GM12872 (cell line): Measurements from ENCODE around the gene UNC79.

ENCODE experiments used
- TF ChIP-seq, protein P1 (sequence below): IDR thresholded peaks from 3 replicates; pipeline ENCODE4 v1.5.1; 2011; ENCODE audit warnings: low read depth, mild to moderate bottlenecking, low read length, moderate library complexity; ENCODE audit not compliant: insufficient read depth

UNC79 gene

DNA sequence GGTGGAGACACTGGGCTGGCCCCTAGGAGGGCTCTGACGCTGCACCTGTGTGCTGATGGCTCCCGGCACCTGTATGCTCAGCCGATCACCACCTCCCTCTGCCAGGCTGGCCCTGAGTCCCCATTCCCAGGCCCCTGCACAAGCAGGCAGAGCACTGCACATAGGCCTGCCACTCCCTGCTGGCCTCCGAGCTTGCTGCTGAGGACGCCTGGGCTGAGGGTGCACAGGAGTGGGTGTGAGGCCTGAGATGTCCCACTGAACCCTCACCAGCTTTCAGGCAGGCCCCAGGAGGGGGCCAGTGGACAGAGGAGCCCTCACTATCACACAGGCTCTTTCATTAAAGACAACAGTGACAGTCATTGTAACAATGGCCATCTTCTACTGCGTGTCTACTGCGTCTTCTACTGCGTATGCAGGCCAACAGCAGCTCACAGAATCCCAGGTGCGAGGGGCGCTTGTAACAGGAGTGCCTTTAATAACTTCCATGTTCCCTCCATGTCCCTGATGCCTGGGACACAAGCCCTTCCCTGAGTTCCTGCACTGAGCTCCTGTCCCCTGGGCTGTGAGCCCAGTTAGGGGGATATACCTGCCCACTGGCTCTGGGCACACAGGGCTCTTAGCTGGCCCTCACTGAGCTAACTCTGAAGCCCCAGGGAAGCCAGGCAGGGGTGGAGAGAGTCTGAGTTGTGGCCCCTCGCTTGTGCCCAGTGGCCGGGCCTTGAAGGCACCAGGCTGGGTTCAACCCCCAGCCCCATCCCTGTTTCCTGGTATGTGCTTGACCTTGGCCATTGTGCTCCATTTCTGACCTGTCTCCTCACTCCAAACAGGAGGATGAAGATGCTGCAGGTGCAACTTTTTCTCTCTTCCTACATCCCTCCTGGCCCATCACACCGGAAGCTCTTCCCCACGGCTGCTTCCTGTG lies 286.3 kb downstream of the UNC79 start:
- TF ChIP-seq, protein P1, sequence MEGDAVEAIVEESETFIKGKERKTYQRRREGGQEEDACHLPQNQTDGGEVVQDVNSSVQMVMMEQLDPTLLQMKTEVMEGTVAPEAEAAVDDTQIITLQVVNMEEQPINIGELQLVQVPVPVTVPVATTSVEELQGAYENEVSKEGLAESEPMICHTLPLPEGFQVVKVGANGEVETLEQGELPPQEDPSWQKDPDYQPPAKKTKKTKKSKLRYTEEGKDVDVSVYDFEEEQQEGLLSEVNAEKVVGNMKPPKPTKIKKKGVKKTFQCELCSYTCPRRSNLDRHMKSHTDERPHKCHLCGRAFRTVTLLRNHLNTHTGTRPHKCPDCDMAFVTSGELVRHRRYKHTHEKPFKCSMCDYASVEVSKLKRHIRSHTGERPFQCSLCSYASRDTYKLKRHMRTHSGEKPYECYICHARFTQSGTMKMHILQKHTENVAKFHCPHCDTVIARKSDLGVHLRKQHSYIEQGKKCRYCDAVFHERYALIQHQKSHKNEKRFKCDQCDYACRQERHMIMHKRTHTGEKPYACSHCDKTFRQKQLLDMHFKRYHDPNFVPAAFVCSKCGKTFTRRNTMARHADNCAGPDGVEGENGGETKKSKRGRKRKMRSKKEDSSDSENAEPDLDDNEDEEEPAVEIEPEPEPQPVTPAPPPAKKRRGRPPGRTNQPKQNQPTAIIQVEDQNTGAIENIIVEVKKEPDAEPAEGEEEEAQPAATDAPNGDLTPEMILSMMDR: no peak

DNA sequence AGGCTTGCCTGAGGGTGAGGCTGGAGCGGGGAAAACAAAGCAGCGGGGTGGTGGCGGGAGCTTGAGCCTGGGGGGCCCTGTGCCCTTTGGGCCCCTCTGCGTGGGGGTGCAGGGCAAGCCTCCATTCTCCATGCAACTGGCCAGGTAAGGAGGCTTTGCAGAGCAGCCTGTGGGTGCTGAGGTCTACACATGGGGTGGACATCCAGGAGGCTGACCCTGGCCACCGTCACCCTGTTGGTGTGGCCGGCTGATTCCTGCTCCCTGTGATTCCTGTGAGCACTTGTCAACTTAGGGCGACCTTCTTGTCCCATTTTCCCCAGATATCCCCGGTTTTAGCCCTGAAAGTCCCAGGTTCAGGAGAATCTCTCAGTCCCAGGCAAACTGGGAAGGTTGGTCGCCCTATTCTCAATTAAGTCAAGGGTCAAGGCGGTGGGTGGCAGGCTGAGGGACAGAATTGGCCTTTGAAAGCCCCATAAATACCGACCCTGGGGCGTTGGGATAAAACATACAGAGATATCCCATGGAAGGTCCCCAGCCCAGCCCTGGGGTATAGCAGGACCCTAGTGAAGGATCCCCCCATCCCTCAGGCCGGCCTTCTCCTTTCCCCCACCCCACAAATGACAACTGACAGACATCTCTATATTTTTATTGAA lies 287.1 kb downstream of the UNC79 start:
- TF ChIP-seq, protein P1: no peak

DNA sequence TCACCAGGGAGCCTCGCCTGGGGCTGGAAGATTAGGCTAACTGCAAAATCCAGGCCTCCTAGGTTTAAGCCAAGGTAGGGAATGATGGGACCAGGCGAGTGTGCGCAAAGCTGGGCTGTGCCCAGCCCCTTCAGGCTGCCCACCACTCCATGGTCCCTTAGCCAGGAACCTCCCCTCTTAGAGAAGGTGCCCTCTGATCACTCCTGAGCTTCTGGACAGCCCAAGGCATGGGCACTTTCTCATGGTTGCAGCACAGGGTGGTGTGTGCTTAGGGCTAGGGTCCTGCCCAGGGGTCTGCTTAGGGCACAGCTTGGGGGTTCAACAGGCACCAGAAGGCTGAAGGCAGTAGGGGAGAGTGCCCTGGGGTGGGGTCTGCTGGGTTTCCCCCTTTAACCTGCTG lies 288.5 kb downstream of the UNC79 start:
- TF ChIP-seq, protein P1: no peak

DNA sequence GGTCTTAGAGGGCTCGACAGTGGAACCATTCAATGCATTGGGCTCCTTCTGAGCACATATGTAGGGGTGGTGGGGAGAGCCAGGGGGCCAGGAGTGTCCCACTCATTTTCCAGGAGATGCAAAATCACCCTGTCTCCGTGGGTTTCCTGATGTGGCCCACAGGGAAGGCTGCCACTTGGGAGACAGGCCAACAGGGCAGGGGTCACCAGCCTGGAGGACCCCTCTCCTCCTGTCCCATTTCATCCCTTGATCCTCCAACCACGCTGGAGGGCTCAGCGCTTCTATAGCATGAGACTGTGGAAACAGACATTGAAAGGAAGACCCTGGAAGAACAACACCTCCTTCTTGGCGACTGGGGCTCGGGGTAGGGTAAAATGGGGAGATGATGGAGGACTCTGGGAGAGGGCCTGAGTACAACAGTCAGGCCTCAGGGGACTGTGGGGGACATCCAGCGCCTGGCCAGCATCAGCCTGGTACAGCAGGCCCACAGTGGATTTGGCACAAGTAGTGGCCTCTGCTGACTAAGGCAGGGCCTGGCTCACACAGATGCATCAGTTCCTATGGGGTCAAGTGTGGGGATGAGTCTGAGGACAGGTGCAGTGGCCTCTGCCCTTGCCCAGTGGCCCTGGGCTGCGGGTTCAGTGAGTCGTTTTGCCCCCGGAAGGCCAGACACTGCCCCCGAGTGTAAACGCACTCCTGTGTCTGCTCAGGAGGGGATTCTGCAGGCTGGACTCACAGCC lies 289.5 kb downstream of the UNC79 start:
- TF ChIP-seq, protein P1: no peak

DNA sequence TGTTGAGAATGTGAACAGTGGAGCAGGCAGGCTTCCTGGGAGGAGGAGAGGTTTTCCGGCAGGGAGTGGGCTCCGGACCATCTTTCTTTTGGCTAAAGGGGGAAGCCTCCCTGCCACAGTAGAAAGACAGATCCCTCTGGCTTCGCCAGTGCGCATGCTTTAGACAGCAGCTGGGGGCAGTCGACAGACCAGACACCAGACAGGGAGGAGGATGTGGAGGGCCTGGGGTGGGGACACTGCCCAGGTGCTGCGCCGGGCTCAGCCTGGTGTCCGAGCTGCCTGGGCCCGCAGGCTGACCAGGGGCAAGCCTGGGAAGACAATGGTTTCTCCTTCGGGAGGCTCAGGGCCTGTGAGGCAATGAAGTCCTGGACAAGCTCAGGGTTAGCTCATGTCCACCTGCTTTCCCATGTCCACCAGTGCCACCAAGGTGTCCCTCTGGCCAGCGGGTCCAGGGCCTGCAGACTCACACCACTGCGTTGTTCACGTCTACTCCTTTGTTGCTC lies 290.3 kb downstream of the UNC79 start:
- TF ChIP-seq, protein P1: no peak

DNA sequence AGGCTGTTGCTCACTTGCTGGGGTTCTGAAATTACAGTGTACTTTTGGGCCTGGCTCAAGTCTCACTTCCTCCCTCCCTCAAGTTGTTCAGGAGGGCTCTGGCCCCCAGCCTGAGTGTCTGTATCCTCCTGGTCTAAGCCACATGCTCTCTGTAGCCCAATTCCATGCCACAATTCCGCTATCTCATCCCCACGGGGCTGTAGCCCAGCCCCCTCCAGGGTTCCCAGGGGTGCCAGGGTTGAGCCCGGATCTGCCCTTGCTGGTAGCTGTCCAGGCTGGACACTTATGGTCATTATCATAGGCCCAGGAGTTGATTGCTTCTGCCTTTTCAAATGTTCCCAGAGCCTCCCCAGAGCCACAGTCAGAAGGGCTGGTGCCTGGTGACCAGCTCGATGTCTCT lies 292.3 kb downstream of the UNC79 start:
- TF ChIP-seq, protein P1: no peak
